WTC11 (cell line): ENCODE results near the gene FREM1. TPM values are rescaled to one million over a fixed set of nuclear protein-coding genes. Genes with fewer than 3 reads are reported as not detected.

Experiments
- ATAC-seq: fragments of 200-7000 bp; cut with Tn5 transposase; 2 replicates; pipeline ENCODE4 v1.10.0; 2021; ENCODE audit warnings: mild to moderate bottlenecking, moderate library complexity
- CTCF ChIA-PET: fragments of 300-600 bp; sonication (Branson Sonifier 250); formaldehyde crosslinking; loops from one replicate; lab custom pipeline; 2021; ENCODE audit warnings: antibody characterized with exemption; lab: Charles Lee
- POLR2A ChIA-PET: fragments of 350-600 bp; sonication (Branson Sonifier 250); formaldehyde crosslinking; loops from one replicate; lab custom pipeline; 2021; ENCODE audit warnings: antibody characterized with exemption; lab: Charles Lee
- DNase-seq: peaks from one replicate; pipeline ENCODE4 v3.0.0; 2021; ENCODE audit warnings: low spot score
- H3K27ac Mint-ChIP-seq: 2 replicates; pipeline ENCODE4 v1.8.0; 2021; ENCODE audit warnings: mixed read lengths
- H3K27me3 Mint-ChIP-seq: 2 replicates; pipeline ENCODE4 v1.8.0; 2021; ENCODE audit warnings: low read depth, mild to moderate bottlenecking, moderate library complexity, mixed read lengths
- H3K36me3 Mint-ChIP-seq: 2 replicates; pipeline ENCODE4 v1.8.0; 2021; ENCODE audit warnings: mixed read lengths
- H3K4me1 Mint-ChIP-seq: 2 replicates; pipeline ENCODE4 v1.8.0; 2022; ENCODE audit warnings: mixed read lengths
- H3K4me3 Mint-ChIP-seq: 2 replicates; pipeline ENCODE4 v1.8.0; 2021; ENCODE audit warnings: mild to moderate bottlenecking, moderate library complexity, mixed read lengths
- H3K9me3 Mint-ChIP-seq: 2 replicates; pipeline ENCODE4 v1.8.0; 2021; ENCODE audit warnings: mixed read lengths
- ESRRA ChIP-seq: sonication (generic); formaldehyde crosslinking; IDR thresholded peaks from 2 replicates; pipeline ENCODE4 v1.8.1; 2022; ENCODE audit warnings: mild to moderate bottlenecking, missing genetic modification reagents, borderline replicate concordance
- PRRX2 ChIP-seq: fragments of 250-450 bp; sonication (Bioruptor Pico); IDR thresholded peaks from 2 replicates; pipeline ENCODE4 v1.8.0; 2021; ENCODE audit warnings: mild to moderate bottlenecking
- SP1 ChIP-seq: sonication (generic); formaldehyde crosslinking; conservative IDR thresholded peaks from 2 replicates; pipeline ENCODE4 v1.8.1; 2022; ENCODE audit warnings: missing genetic modification reagents
- TEAD4 ChIP-seq: sonication (generic); formaldehyde crosslinking; IDR thresholded peaks from 2 replicates; pipeline ENCODE4 v1.8.0; 2022; ENCODE audit warnings: mild to moderate bottlenecking, missing genetic modification reagents
- ZNF121 ChIP-seq: sonication (generic); formaldehyde crosslinking; IDR thresholded peaks from 2 replicates; pipeline ENCODE4 v1.8.0; 2023; ENCODE audit warnings: missing genetic modification reagents
- ZNF138 ChIP-seq: sonication (generic); formaldehyde crosslinking; conservative IDR thresholded peaks from 2 replicates; pipeline ENCODE4 v1.8.1; 2022; ENCODE audit warnings: mild to moderate bottlenecking, moderate library complexity, missing genetic modification reagents
- ZNF263 ChIP-seq: sonication (generic); formaldehyde crosslinking; IDR thresholded peaks from 2 replicates; pipeline ENCODE4 v1.8.1; 2022; ENCODE audit warnings: low read depth, mild to moderate bottlenecking, moderate library complexity, missing genetic modification reagents
- ZNF396 ChIP-seq: fragments of 250-450 bp; sonication (Bioruptor Pico); IDR thresholded peaks from 2 replicates; pipeline ENCODE4 v1.8.0; 2021; ENCODE audit warnings: mild to moderate bottlenecking, moderate library complexity, borderline replicate concordance
- ZNF671 ChIP-seq: fragments of 250-450 bp; sonication (Bioruptor Pico); IDR thresholded peaks from 2 replicates; pipeline ENCODE4 v1.8.0; 2021; ENCODE audit warnings: mild to moderate bottlenecking
- total RNA-seq: library from RNA; stranded (reverse); gene quantifications from 3 replicates; pipeline ENCODE4 v1.2.3, GENCODE V29; 2021
- TF ChIP-seq, protein P1 (sequence below): sonication (generic); formaldehyde crosslinking; conservative IDR thresholded peaks from 2 replicates; pipeline ENCODE4 v1.8.1; 2023; ENCODE audit warnings: mild to moderate bottlenecking, low read depth, missing genetic modification reagents, moderate library complexity
- TF ChIP-seq, protein P2 (sequence below): fragments of 200-600 bp; IDR thresholded peaks from 2 replicates; pipeline ENCODE4 v1.8.0; 2022; ENCODE audit warnings: antibody characterized with exemption
- TF ChIP-seq, protein P3 (sequence below): sonication (generic); formaldehyde crosslinking; IDR thresholded peaks from 2 replicates; pipeline ENCODE4 v1.8.0; 2023; ENCODE audit warnings: missing genetic modification reagents
- TF ChIP-seq, protein P4 (sequence below): fragments of 250-450 bp; sonication (Bioruptor Pico); IDR thresholded peaks from 2 replicates; pipeline ENCODE4 v2.1.2; 2022; ENCODE audit warnings: mild to moderate bottlenecking, moderate library complexity
- TF ChIP-seq, protein P5 (sequence below): fragments of 250-450 bp; sonication (Bioruptor Pico); IDR thresholded peaks from 2 replicates; pipeline ENCODE4 v1.9.0; 2021; ENCODE audit warnings: moderate library complexity, mild to moderate bottlenecking, inconsistent platforms, borderline replicate concordance
- TF ChIP-seq, protein P6 (sequence below): sonication (generic); formaldehyde crosslinking; IDR thresholded peaks from 2 replicates; pipeline ENCODE4 v1.8.1; 2023; ENCODE audit warnings: mild to moderate bottlenecking, missing genetic modification reagents, moderate library complexity

FREM1 gene
- total RNA-seq, 1 experiment from 2014 or later, result 2.8 TPM

DNA sequence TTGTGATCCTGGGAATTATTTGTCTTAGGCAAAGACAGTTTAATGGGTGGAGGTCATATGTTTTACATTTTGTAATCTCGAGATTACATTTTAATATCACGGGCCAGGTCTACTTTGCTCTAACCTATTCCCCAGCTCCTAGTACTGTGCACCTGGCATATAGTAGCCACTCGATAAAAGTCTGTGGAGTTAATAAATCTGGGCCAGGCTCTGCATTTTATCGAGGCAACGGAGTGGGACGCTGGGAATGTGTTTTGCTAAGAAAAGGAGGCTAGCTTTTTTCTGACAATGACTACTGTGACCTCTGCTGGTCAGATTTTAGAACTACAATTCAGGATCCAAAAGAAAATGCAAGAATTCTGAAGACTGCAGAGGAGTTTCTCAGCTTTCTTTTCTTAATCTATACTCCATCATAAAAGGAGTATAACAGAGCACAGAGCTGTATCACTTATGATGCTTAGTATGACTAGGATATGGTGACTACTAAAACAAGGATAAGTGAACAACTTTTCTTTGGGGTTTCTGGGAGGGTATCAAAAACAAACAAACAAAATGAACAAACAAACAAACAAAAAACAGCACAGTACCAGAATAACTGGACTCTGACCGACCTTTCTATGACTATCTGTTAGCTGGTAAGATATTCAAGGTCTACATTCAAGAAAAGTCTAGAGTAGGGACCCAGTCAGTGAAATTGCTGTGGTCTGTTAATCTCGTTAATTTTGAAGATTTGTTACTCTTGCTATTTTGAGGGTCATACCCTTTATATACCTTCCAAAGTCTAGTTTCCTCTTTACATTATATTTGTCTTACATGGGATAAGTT lies 141.6 kb downstream of the FREM1 start:
- Mint-ChIP-seq H3K9me3 (peaks cover 3% of the 10 kb centered on the region; the same call in 1 of the 2 replicates), H3K27me3 (no peaks in the 10 kb centered on the region), H3K4me1 (peaks cover 6% of the 10 kb centered on the region), H3K27ac (no peak overlapping the region), H3K4me3 (no peak overlapping the region; the same call in 1 of the 2 replicates), H3K36me3 (no peaks in the 10 kb centered on the region)
- ATAC-seq (peak; percentile 55; the same call in 1 of the 2 replicates), DNase-seq (peak; percentile 18)
- TF ChIP-seq, protein P1, sequence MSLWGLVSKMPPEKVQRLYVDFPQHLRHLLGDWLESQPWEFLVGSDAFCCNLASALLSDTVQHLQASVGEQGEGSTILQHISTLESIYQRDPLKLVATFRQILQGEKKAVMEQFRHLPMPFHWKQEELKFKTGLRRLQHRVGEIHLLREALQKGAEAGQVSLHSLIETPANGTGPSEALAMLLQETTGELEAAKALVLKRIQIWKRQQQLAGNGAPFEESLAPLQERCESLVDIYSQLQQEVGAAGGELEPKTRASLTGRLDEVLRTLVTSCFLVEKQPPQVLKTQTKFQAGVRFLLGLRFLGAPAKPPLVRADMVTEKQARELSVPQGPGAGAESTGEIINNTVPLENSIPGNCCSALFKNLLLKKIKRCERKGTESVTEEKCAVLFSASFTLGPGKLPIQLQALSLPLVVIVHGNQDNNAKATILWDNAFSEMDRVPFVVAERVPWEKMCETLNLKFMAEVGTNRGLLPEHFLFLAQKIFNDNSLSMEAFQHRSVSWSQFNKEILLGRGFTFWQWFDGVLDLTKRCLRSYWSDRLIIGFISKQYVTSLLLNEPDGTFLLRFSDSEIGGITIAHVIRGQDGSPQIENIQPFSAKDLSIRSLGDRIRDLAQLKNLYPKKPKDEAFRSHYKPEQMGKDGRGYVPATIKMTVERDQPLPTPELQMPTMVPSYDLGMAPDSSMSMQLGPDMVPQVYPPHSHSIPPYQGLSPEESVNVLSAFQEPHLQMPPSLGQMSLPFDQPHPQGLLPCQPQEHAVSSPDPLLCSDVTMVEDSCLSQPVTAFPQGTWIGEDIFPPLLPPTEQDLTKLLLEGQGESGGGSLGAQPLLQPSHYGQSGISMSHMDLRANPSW, result no peak
- TF ChIP-seq, protein P2, sequence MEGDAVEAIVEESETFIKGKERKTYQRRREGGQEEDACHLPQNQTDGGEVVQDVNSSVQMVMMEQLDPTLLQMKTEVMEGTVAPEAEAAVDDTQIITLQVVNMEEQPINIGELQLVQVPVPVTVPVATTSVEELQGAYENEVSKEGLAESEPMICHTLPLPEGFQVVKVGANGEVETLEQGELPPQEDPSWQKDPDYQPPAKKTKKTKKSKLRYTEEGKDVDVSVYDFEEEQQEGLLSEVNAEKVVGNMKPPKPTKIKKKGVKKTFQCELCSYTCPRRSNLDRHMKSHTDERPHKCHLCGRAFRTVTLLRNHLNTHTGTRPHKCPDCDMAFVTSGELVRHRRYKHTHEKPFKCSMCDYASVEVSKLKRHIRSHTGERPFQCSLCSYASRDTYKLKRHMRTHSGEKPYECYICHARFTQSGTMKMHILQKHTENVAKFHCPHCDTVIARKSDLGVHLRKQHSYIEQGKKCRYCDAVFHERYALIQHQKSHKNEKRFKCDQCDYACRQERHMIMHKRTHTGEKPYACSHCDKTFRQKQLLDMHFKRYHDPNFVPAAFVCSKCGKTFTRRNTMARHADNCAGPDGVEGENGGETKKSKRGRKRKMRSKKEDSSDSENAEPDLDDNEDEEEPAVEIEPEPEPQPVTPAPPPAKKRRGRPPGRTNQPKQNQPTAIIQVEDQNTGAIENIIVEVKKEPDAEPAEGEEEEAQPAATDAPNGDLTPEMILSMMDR, result peak; percentile 65
- POLR2A ChIA-PET, result interaction anchor here (0.6 kb wide), 1 partner anchor 334 kb away, joined by 5 read pairs; no protein-coding TSS in a partner anchor
- CTCF ChIA-PET, result interaction anchor here (0.6 to 2.4 kb wide), 24 partner anchors 8 to 630 kb away, joined by 3 to 25 read pairs (median 4); partner anchors contain the start of gene ZDHHC21

DNA sequence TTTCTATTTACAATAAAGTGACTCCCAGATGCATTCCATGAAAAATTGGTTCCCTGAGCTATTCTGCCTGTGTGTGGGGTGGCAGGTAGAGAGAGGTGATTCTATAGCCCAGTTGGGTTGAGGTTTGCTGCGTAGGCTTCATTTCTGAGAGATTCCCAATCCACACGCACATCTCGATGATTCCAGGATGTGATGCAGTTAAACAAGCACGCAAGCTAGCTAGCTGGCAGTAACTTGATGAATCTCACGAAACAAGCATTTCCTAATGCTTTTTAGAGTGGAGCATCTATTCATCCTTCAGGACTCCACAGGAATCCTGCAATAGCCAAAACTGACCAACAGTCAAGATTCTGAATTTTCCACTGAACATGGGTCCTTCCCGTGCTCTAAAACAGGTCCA lies 143.9 kb downstream of the FREM1 start:
- Mint-ChIP-seq H3K4me3 (no peak overlapping the region), H3K9me3 (peaks cover 3% of the 10 kb centered on the region; the same call in 1 of the 2 replicates), H3K27me3 (no peaks in the 10 kb centered on the region), H3K4me1 (peaks cover 6% of the 10 kb centered on the region), H3K27ac (no peak overlapping the region), H3K36me3 (no peaks in the 10 kb centered on the region)
- DNase-seq (no peak), ATAC-seq (no peak)
- CTCF ChIA-PET, result interaction anchor here (0.8 to 1.7 kb wide), 2 partner anchors 301 to 324 kb away, joined by 3 to 9 read pairs; no protein-coding TSS in a partner anchor
- POLR2A ChIA-PET, result no interaction called here
- no peak for TF ChIP-seq ZNF121 (CRISPR knock-in tag)
- no peak for TF ChIP-seq ZNF671
- no peak for TF ChIP-seq SP1 (CRISPR knock-in tag)
- TF ChIP-seq, protein P3, sequence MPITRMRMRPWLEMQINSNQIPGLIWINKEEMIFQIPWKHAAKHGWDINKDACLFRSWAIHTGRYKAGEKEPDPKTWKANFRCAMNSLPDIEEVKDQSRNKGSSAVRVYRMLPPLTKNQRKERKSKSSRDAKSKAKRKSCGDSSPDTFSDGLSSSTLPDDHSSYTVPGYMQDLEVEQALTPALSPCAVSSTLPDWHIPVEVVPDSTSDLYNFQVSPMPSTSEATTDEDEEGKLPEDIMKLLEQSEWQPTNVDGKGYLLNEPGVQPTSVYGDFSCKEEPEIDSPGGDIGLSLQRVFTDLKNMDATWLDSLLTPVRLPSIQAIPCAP (CRISPR knock-in tag), result no peak
- no peak for TF ChIP-seq ZNF396 (CRISPR knock-in tag)
- TF ChIP-seq TEAD4 (CRISPR knock-in tag), result no peak
- no peak for TF ChIP-seq ZNF263 (CRISPR knock-in tag)
- TF ChIP-seq ZNF138 (CRISPR knock-in tag), result no peak
- TF ChIP-seq, protein P4, sequence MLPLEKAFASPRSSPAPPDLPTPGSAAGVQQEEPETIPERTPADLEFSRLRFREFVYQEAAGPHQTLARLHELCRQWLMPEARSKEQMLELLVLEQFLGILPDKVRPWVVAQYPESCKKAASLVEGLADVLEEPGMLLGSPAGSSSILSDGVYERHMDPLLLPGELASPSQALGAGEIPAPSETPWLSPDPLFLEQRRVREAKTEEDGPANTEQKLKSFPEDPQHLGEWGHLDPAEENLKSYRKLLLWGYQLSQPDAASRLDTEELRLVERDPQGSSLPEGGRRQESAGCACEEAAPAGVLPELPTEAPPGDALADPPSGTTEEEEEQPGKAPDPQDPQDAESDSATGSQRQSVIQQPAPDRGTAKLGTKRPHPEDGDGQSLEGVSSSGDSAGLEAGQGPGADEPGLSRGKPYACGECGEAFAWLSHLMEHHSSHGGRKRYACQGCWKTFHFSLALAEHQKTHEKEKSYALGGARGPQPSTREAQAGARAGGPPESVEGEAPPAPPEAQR (CRISPR knock-in tag), result no peak
- TF ChIP-seq, protein P5, sequence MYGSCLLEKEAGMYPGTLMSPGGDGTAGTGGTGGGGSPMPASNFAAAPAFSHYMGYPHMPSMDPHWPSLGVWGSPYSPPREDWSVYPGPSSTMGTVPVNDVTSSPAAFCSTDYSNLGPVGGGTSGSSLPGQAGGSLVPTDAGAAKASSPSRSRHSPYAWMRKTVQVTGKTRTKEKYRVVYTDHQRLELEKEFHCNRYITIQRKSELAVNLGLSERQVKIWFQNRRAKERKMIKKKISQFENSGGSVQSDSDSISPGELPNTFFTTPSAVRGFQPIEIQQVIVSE (CRISPR knock-in tag), result no peak
- no peak for TF ChIP-seq ESRRA (CRISPR knock-in tag)
- TF ChIP-seq, protein P6, sequence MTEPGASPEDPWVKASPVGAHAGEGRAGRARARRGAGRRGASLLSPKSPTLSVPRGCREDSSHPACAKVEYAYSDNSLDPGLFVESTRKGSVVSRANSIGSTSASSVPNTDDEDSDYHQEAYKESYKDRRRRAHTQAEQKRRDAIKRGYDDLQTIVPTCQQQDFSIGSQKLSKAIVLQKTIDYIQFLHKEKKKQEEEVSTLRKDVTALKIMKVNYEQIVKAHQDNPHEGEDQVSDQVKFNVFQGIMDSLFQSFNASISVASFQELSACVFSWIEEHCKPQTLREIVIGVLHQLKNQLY (CRISPR knock-in tag), result no peak
- no peak for TF ChIP-seq PRRX2 (CRISPR knock-in tag)
